Tibial artery (tissue), 4 donors: Measurements from ENCODE around the gene PLCH2.

Experiments used
- DNase-seq, 2 donors: peaks; one replicate each; pipeline ENCODE4 v3.0.0-alpha.2; 2019
- H3K27ac ChIP-seq, 2 donors: fragments of 200-600 bp; sonication (generic) in 1 of 2; 1 replicate in 1 of 2; 2 replicates in 1 of 2; pipeline ENCODE4 v1.5.1; 2018 to 2019; ENCODE audit warnings: mild to moderate bottlenecking in 1 of 2
- H3K27me3 ChIP-seq, 2 donors: fragments of 200-600 bp; sonication (generic) in 1 of 2; one replicate each; pipeline versions ENCODE4 v1.5.1 to v1.6.0; 2016 to 2019
- H3K36me3 ChIP-seq, 3 donors: fragments of 200-600 bp; sonication (generic) in 2 of 3; one replicate each; pipeline ENCODE4 v1.5.1; 2016 to 2019; ENCODE audit warnings: mild to moderate bottlenecking in 2 of 3
- H3K4me1 ChIP-seq, 4 donors: fragments of 200-600 bp; sonication (generic) in 2 of 4; 1 replicate in 3 of 4; 2 replicates in 1 of 4; pipeline ENCODE4 v1.5.1; 2016 to 2019
- H3K4me3 ChIP-seq, 2 donors: fragments of 200-600 bp; sonication (generic) in 1 of 2; 1 replicate in 1 of 2; 2 replicates in 1 of 2; pipeline ENCODE4 v1.5.1; 2018 to 2019; ENCODE audit warnings: mild to moderate bottlenecking in 2 of 2
- H3K9me3 ChIP-seq, 3 donors: fragments of 200-600 bp; sonication (generic) in 1 of 3; one replicate each; pipeline ENCODE4 v1.5.1; 2016 to 2019
- intact Hi-C: fragments of 100-400 bp; cut with DNase I; formaldehyde crosslinking; loops from one replicate; pipeline ENCODE4 v1.15.0; 2023; ENCODE audit warnings: low total_unique reads
- TF ChIP-seq, protein P1 (sequence below), 2 experiments: fragments of 200-600 bp in 1 of 2; fragments of 450-650 bp in 1 of 2; IDR thresholded peaks; one replicate each; pipeline ENCODE4 v1.5.1; 2017 to 2019; ENCODE audit warnings: antibody characterized with exemption in 2 of 2, mild to moderate bottlenecking in 1 of 2, moderate library complexity in 1 of 2

PLCH2 gene

DNA sequence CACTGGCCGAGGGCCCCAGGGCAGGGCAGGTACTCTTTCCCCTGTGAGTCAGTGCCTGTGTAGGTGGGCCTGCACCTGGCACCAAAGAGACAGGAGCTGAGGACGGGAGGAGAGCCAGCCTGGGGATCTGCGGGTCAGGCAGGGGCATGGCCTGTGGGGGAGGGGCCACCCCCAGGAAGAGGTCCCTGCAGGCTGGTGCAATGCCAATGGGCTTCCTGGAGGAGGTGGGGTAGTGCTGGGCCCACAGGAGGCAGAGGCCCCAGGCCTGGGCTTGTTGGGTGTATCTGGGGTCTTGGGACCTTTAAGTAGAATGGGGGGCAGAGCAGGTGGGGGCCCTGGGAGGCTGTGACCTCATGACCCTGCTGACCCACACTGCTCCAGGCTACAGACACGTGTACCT, 23.2 kb downstream of the PLCH2 start:
- TF ChIP-seq, protein P1, sequence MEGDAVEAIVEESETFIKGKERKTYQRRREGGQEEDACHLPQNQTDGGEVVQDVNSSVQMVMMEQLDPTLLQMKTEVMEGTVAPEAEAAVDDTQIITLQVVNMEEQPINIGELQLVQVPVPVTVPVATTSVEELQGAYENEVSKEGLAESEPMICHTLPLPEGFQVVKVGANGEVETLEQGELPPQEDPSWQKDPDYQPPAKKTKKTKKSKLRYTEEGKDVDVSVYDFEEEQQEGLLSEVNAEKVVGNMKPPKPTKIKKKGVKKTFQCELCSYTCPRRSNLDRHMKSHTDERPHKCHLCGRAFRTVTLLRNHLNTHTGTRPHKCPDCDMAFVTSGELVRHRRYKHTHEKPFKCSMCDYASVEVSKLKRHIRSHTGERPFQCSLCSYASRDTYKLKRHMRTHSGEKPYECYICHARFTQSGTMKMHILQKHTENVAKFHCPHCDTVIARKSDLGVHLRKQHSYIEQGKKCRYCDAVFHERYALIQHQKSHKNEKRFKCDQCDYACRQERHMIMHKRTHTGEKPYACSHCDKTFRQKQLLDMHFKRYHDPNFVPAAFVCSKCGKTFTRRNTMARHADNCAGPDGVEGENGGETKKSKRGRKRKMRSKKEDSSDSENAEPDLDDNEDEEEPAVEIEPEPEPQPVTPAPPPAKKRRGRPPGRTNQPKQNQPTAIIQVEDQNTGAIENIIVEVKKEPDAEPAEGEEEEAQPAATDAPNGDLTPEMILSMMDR (IDR thresholded peaks at IDR 0.05) = no peak
- Histone ChIP-seq H3K27me3 (peaks cover 0 to 89% of the 10 kb centered on the region in 2 donors), H3K27ac (no peak overlapping the region), H3K36me3 (no peaks in the 10 kb centered on the region), H3K9me3 (no peaks in the 10 kb centered on the region), H3K4me1 (no peaks in the 10 kb centered on the region), H3K4me3 (no peak overlapping the region)
- DNase-seq = no peak
- intact Hi-C loops = no loop called here

DNA sequence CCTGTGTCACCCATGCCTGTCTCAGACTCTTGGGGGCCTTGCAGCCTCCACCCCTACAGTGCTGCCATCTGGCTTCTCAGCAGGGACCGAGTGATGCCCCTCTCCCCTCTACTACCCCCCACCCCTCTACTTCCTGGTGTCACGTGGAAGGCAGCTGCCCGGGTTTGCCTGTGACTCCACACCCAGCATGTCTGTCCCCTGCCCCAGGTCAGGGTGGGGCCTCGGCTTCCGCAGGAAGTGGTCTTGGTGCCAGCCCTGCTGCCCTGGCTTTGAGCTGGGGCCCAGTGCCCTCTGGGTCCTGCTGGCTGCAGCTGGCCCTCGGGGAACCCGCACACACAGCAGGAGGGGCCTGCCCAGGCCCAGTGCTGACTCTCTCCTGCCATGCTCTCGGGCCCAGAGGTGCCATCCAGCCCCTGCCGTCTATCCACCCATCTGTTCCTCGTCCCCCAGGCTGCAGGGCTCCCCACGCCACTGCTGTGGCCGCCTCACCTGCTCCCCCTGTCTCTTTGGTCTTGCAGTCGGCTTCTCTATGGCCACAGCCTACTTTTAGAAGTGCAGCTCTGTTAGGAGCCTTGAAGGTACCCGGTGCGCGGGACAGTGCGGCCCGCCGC, 24.0 kb downstream of the PLCH2 start:
- H3K27me3 ChIP-seq = peaks cover 0 to 92% of the 10 kb centered on the region in 2 donors
- TF ChIP-seq, protein P1 (IDR thresholded peaks at IDR 0.05) = no peak
- H3K4me1 ChIP-seq = no peaks in the 10 kb centered on the region
- no peaks in the 10 kb centered on the region for H3K9me3 ChIP-seq
- no peak overlapping the region for H3K27ac ChIP-seq
- no peaks in the 10 kb centered on the region for H3K36me3 ChIP-seq
- intact Hi-C loops = loop anchor here (5.0 kb wide), 1 partner anchor 63 kb away; no protein-coding TSS in a partner anchor
- DNase-seq = no peak
- H3K4me3 ChIP-seq = no peak overlapping the region

DNA sequence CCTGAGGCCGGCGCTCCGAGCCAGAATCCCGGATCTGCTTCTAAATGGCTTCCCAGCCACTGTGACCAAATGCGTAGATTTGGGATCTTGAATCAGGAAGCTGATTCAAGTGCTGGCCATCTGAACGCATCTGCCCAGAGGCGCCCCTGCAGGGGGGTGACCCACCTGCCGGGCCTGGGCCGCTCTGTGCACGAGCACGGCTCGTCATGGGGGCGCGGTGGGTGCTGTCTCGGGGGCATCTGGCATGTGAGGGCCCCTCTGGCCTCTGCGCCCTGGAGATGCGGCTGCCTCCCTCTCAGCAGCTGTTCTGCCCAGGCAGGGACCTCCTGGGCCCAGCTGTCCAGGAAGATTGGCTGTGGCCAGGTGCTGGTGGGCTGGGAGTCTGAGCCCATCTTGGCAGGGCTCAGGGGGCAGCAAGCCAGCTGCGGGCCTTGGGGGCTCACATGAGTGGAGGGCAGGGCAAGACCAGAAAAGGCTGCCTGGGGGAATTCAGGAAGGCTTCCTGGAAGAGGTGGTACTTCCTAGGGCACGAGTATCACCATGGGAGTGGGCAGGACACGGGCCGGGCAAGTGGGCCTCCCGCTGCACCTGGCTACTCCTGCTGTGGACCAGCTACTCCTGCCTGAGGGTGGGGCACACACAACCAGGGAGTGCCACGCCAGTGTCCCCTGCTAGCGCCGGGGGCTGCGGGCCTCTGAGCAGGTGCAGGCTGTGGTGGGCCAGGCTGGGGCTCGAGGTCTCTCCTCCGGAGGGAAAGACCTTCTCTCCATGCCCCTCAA, 25.1 kb downstream of the PLCH2 start:
- TF ChIP-seq, protein P1 (IDR thresholded peaks at IDR 0.05) = no peak
- no peak overlapping the region for H3K27ac ChIP-seq
- intact Hi-C loops = loop anchor here (5.0 kb wide), 1 partner anchor 64 kb away; no protein-coding TSS in a partner anchor
- no peaks in the 10 kb centered on the region for H3K36me3 ChIP-seq
- no peak for DNase-seq
- H3K27me3 ChIP-seq = peaks cover 0 to 95% of the 10 kb centered on the region in 2 donors
- no peak overlapping the region for H3K4me3 ChIP-seq
- H3K4me1 ChIP-seq = no peaks in the 10 kb centered on the region
- H3K9me3 ChIP-seq = no peaks in the 10 kb centered on the region

DNA sequence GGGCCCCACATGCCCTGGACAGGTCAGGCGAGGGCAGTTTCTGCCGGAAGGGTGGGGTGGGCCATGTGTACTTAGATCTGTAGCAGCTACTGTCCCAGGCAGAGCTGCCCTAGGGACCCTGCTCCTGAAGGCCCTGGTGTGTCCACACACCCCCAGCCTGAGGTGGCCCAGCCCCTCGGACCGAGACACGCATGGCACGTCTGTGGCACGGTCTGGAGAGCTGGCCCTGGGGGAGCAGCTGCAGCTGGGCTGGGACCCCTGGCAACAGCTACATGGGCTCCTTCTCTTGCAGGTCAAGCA, 25.7 kb downstream of the PLCH2 start:
- DNase-seq = no peak
- H3K9me3 ChIP-seq = no peaks in the 10 kb centered on the region
- TF ChIP-seq, protein P1 (IDR thresholded peaks at IDR 0.05) = no peak
- no peak overlapping the region for H3K4me3 ChIP-seq
- H3K27me3 ChIP-seq = peaks cover 0 to 94% of the 10 kb centered on the region in 2 donors
- H3K4me1 ChIP-seq = peaks cover 0 to 4% (median 0%) of the 10 kb centered on the region in 4 donors
- intact Hi-C loops = loop anchor here (5.0 kb wide), 1 partner anchor 64 kb away; no protein-coding TSS in a partner anchor
- no peak overlapping the region for H3K27ac ChIP-seq
- H3K36me3 ChIP-seq = no peaks in the 10 kb centered on the region

DNA sequence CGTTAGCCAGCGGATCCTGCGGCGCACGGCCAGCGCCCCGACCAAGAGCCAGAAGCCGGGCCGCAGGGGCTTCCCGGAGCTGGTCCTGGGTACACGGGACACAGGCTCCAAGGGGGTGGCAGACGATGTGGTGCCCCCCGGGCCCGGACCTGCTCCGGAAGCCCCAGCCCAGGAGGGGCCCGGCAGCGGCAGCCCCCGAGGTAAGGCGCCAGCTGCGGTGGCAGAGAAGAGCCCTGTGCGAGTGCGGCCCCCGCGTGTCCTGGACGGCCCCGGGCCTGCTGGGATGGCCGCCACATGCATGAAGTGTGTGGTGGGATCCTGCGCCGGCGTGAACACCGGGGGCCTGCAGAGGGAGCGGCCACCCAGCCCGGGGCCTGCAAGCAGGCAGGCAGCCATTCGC, 26.1 kb downstream of the PLCH2 start:
- TF ChIP-seq, protein P1 (IDR thresholded peaks at IDR 0.05) = no peak
- Histone ChIP-seq H3K4me1 (peaks cover 0 to 5% (median 0%) of the 10 kb centered on the region in 4 donors), H3K27ac (no peak overlapping the region), H3K36me3 (peaks cover 0 to under 1% (median 0%) of the 10 kb centered on the region in 3 donors), H3K9me3 (no peaks in the 10 kb centered on the region), H3K4me3 (no peak overlapping the region), H3K27me3 (peaks cover 0 to 89% of the 10 kb centered on the region in 2 donors)
- DNase-seq = no peak
- intact Hi-C loops = loop anchor here (5.0 kb wide), 1 partner anchor 65 kb away; no protein-coding TSS in a partner anchor
